Liver (tissue), 9 donors: ENCODE data around the gene RSPRY1. TPM values are rescaled to one million over a fixed set of nuclear protein-coding genes. Genes with fewer than 3 reads are reported as not detected.

Experiments
- DNase-seq: peaks from one replicate; pipeline ENCODE4 v3.0.0-alpha.2; 2017; ENCODE audit warnings: low spot score
- H3K27ac ChIP-seq, 2 donors: one replicate each; pipeline ENCODE4 v1.7.0; 2013; ENCODE audit warnings: inconsistent platforms in 2 of 2, low read length in 2 of 2, control low read depth in 1 of 2, low read depth in 1 of 2, mild to moderate bottlenecking in 1 of 2
- H3K27me3 ChIP-seq, 4 donors: one replicate each; pipeline versions ENCODE4 v1.6.1 to v1.7.0; 2013; ENCODE audit warnings: low read length in 3 of 4, inconsistent platforms in 1 of 4, mild to moderate bottlenecking in 1 of 4, moderate library complexity in 1 of 4; ENCODE audit not compliant: control insufficient read depth in 4 of 4, insufficient read depth in 4 of 4
- H3K36me3 ChIP-seq, 4 donors: one replicate each; pipeline versions ENCODE4 v1.6.1 to v1.7.0; 2013; ENCODE audit warnings: low read length in 3 of 4, mild to moderate bottlenecking in 3 of 4, low read depth in 1 of 4, moderate library complexity in 1 of 4; ENCODE audit not compliant: control insufficient read depth in 4 of 4, insufficient read depth in 3 of 4
- H3K4me1 ChIP-seq, 4 donors: one replicate each; pipeline versions ENCODE4 v1.6.1 to v1.7.0; 2013; ENCODE audit warnings: low read length in 3 of 4, mild to moderate bottlenecking in 3 of 4, moderate library complexity in 1 of 4; ENCODE audit not compliant: control insufficient read depth in 4 of 4, insufficient read depth in 4 of 4
- H3K4me3 ChIP-seq, 3 donors: one replicate each; pipeline versions ENCODE4 v1.6.1 to v1.7.0; 2013; ENCODE audit warnings: low read length in 3 of 3, control low read depth in 1 of 3, low read depth in 1 of 3, mild to moderate bottlenecking in 1 of 3
- H3K9ac ChIP-seq, 2 donors: one replicate each; pipeline ENCODE4 v1.7.0; 2013; ENCODE audit warnings: low read length in 2 of 2, mild to moderate bottlenecking in 2 of 2, moderate library complexity in 2 of 2, control low read depth in 1 of 2, low read depth in 1 of 2
- H3K9me3 ChIP-seq, 4 donors: one replicate each; pipeline versions ENCODE4 v1.6.1 to v1.7.0; 2013; ENCODE audit warnings: low read length in 3 of 4; ENCODE audit not compliant: control insufficient read depth in 4 of 4
- ATF3 ChIP-seq: IDR thresholded peaks from 2 replicates; pipeline ENCODE4 v1.6.1; 2016; ENCODE audit warnings: antibody characterized with exemption
- CTCF ChIP-seq: fragments of 150-350 bp; IDR thresholded peaks from 2 replicates; pipeline ENCODE4 v1.5.1; 2017; ENCODE audit warnings: improper control_type of control experiment, low read depth, low read length; ENCODE audit not compliant: missing input control
- EGR1 ChIP-seq, 2 donors: IDR thresholded peaks; 2 replicates each; pipeline ENCODE4 v1.6.1; 2016 to 2018; ENCODE audit warnings: antibody characterized with exemption in 2 of 2, low read depth in 2 of 2
- FOXA1 ChIP-seq: IDR thresholded peaks from 2 replicates; pipeline ENCODE4 v1.6.1; 2016; ENCODE audit warnings: antibody characterized with exemption
- FOXA2 ChIP-seq: IDR thresholded peaks from 2 replicates; pipeline ENCODE4 v1.6.1; 2016; ENCODE audit warnings: antibody characterized with exemption
- GABPA ChIP-seq, 2 donors: IDR thresholded peaks in 1 of 2; conservative IDR thresholded peaks in 1 of 2; 2 replicates each; pipeline ENCODE4 v1.6.1; 2016; ENCODE audit warnings: antibody characterized with exemption in 2 of 2, mild to moderate bottlenecking in 1 of 2, moderate library complexity in 1 of 2
- HNF4A ChIP-seq, 2 donors: conservative IDR thresholded peaks; 2 replicates each; pipeline ENCODE4 v1.6.1; 2016; ENCODE audit warnings: antibody characterized with exemption in 2 of 2, mild to moderate bottlenecking in 2 of 2
- HNF4G ChIP-seq: IDR thresholded peaks from 2 replicates; pipeline ENCODE4 v1.6.1; 2016; ENCODE audit warnings: antibody characterized with exemption
- JUND ChIP-seq, 2 donors: IDR thresholded peaks; 2 replicates each; pipeline ENCODE4 v1.6.1; 2016; ENCODE audit warnings: antibody characterized with exemption in 2 of 2
- MAX ChIP-seq: IDR thresholded peaks from 2 replicates; pipeline ENCODE4 v1.6.1; 2016; ENCODE audit warnings: antibody characterized with exemption
- NR2F2 ChIP-seq: IDR thresholded peaks from 2 replicates; pipeline ENCODE4 v1.6.1; 2016; ENCODE audit warnings: antibody characterized with exemption
- RAD21 ChIP-seq, 2 donors: IDR thresholded peaks; 2 replicates each; pipeline ENCODE4 v1.6.1; 2016; ENCODE audit warnings: antibody characterized with exemption in 2 of 2, mild to moderate bottlenecking in 2 of 2
- REST ChIP-seq: IDR thresholded peaks from 2 replicates; pipeline ENCODE4 v1.6.1; 2016; ENCODE audit warnings: antibody characterized with exemption, mild to moderate bottlenecking
- RXRA ChIP-seq, 2 donors: IDR thresholded peaks; 2 replicates each; pipeline ENCODE4 v1.6.1; 2017 to 2018; ENCODE audit warnings: antibody characterized with exemption in 2 of 2, mild to moderate bottlenecking in 1 of 2
- SP1 ChIP-seq: IDR thresholded peaks from 2 replicates; pipeline ENCODE4 v1.6.1; 2018; ENCODE audit warnings: antibody characterized with exemption, mild to moderate bottlenecking
- TAF1 ChIP-seq: conservative IDR thresholded peaks from 2 replicates; pipeline ENCODE4 v1.6.1; 2016; ENCODE audit warnings: antibody characterized with exemption, mild to moderate bottlenecking
- YY1 ChIP-seq: IDR thresholded peaks from 2 replicates; pipeline ENCODE4 v1.6.1; 2016; ENCODE audit warnings: antibody characterized with exemption, mild to moderate bottlenecking
- ZBTB33 ChIP-seq: IDR thresholded peaks from 2 replicates; pipeline ENCODE4 v1.6.1; 2016; ENCODE audit warnings: antibody characterized with exemption
- WGBS: extraction: QIAGEN DNeasy Blood & Tissue Kit; methylation state at CpG from one replicate; pipeline ENCODE4 v1.1.7; 2013; 5-methylcytosine and 5-hydroxymethylcytosine counted together
- polyA plus RNA-seq, 2 donors: library from polyadenylated mRNA; stranded (reverse) in 1 of 2; unstranded in 1 of 2; fragments of 200-250 nt in 1 of 2; fragments of >200 nt in 1 of 2; fragmentation: Nextera tagmentation in 1 of 2; extraction: Ambion mirVana in 1 of 2; gene quantifications; one replicate each; pipeline versions ENCODE4 v1.2.1 to v1.2.3, GENCODE V29; 2013 to 2015
- total RNA-seq, 2 donors: library from RNA; depleted of rRNA; stranded (reverse); fragments of >200 nt; gene quantifications; one replicate each; pipeline ENCODE4 v1.2.3, GENCODE V29; 2014
- donor health status: healthy.
- donor health status: healthy.
- donor health status: healthy.
- donor health status: healthy.
- donor health status: healthy.

RSPRY1 gene
- total and polyA plus RNA-seq, 4 donors, result 10.9 to 27.6 (median 20.2) TPM

GRCh38 chr16:57283214-57283958 is 97.3 kb downstream of the RSPRY1 start:
- WGBS, result 73% methylated on average over 24 of the region's 24 CpGs
- no peak for DNase-seq
- Histone ChIP-seq H3K27me3 (no peaks in the 10 kb centered on the region), H3K4me3 (no peak overlapping the region), H3K9me3 (no peaks in the 10 kb centered on the region), H3K36me3 (no peaks in the 10 kb centered on the region), H3K9ac (no peak overlapping the region), H3K27ac (no peak overlapping the region), H3K4me1 (peaks cover 12 to 29% (median 18%) of the 10 kb centered on the region in 4 donors)
- TF ChIP-seq NR2F2 (no peak), YY1 (no peak), HNF4A (conservative IDR thresholded peaks at IDR 0.05) (no peak), ATF3 (no peak), ZBTB33 (no peak), REST (no peak), SP1 (no peak), RXRA (IDR thresholded peaks at IDR 0.05) (no peak)

- H3K27me3 ChIP-seq, result no peaks in the 10 kb centered on the region
- H3K27ac ChIP-seq, result no peak overlapping the region
- H3K9me3 ChIP-seq, result no peaks in the 10 kb centered on the region
- peaks cover 12 to 29% (median 18%) of the 10 kb centered on the region in 4 donors for H3K4me1 ChIP-seq
- 34% methylated on average over 14 of the region's 14 CpGs for WGBS
- no peak overlapping the region for H3K9ac ChIP-seq
- no peak for DNase-seq
- H3K4me3 ChIP-seq, result peak overlapping the region in 2 of 3 donors; percentile 56 to 63
- H3K36me3 ChIP-seq, result no peaks in the 10 kb centered on the region
- TF ChIP-seq TAF1, result no peak
- no peak for TF ChIP-seq ATF3
- no peak for TF ChIP-seq REST
- TF ChIP-seq NR2F2, result no peak
- no peak for TF ChIP-seq MAX
- no peak for TF ChIP-seq GABPA (IDR thresholded peaks at IDR 0.05 in 1 of 2, conservative IDR thresholded peaks at IDR 0.05 in 1 of 2)
- no peak for TF ChIP-seq JUND (IDR thresholded peaks at IDR 0.05)
- TF ChIP-seq ZBTB33, result no peak
- no peak for TF ChIP-seq HNF4G
- TF ChIP-seq SP1, result no peak
- no peak for TF ChIP-seq RXRA (IDR thresholded peaks at IDR 0.05)
- TF ChIP-seq EGR1 (IDR thresholded peaks at IDR 0.05; ENCODE audit: low read depth in 2 of 2), result no peak
- TF ChIP-seq FOXA2, result no peak
- TF ChIP-seq FOXA1, result no peak
- TF ChIP-seq YY1, result no peak
- TF ChIP-seq CTCF, result no peak
- no peak for TF ChIP-seq RAD21 (IDR thresholded peaks at IDR 0.05)
Observed at GRCh38 chr16:57283959-57284208, 97.8 kb downstream of the RSPRY1 start.
